GM19240 (cell line): ENCODE measurements around the gene ADGRL2.

ENCODE experiments used
- DNase-seq: peaks from one replicate; pipeline ENCODE4 v3.0.0; 2011; ENCODE audit warnings: low spot score; ENCODE audit not compliant: insufficient read length

ADGRL2 gene

DNA sequence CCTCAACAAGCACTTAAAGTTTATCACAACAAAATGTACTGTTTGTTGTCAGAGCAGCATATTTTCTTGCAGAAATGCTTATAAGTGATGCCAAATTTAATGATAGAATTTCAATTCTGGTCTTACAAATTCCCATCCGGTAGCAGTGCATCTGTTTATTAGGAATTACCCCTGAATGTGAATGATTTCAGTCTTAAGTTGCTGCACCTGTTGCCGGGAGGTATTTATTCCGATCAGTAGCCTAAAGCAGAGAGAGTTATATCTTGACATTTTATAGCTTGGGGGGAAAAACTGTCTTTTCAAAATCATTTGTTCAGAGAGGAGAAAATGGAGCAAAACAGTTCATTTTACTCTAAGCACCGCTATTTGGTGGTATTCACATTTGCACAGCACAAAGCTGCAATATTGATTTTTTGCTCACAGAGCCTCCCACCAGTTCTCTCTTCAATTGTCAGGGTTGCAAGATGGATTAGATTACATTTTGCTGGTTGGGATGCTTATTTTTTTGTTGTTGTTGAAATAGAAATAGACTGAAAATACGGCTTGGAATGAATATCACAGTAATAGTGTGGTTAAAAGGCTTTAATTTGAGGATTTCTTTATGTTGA, 98.6 kb downstream of the ADGRL2 start:
- no peak for DNase-seq

DNA sequence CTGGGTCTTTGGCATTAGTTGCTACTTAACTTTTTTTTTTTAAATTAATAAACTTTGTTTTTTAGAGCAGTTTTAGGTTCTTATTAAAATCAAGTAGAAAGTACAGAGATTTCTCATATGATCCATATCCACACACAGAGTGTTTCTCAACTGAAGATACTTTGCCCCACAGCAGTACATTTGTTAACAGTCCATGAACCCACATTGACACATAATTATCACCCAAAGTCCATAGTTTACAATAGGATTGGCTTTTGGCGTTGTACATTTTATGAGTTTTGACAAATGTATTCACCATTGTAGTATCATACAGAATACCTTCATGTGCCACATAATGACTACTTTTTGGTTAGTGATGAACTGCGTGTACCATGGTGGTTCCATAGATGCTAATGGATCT, 106.8 kb downstream of the ADGRL2 start:
- no peak for DNase-seq

GRCh38 chr1:81912383-81912782, 111.6 kb downstream of the ADGRL2 start:
- DNase-seq = no peak

- DNase-seq = no peak
These were observed 115.2 kb downstream of the ADGRL2 start for GRCh38 chr1:81915937-81916336.

DNA sequence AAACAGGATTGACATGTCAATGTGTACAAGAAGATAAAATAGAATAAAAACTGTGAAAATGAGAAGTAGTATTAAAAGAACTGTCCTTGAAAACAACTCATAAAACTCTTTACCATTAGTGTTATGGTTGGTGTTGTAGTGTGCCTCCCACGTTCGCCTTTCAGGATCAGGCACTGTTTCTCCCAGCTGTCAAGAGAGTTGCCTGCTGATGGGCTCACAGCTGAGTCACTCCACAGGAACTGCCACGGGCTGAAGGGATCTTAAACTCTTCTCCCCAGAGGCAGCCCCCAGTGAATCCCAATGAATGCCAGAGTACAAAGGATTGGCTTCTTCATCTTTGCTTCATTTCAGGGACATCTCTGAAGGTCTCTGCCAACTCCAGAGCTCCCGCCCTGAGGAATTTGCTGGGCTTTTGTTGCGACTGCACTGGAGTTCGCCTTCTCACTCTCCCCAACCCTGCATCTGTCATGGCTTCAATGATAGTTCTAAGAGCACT, 119.6 kb downstream of the ADGRL2 start:
- DNase-seq = no peak

DNA sequence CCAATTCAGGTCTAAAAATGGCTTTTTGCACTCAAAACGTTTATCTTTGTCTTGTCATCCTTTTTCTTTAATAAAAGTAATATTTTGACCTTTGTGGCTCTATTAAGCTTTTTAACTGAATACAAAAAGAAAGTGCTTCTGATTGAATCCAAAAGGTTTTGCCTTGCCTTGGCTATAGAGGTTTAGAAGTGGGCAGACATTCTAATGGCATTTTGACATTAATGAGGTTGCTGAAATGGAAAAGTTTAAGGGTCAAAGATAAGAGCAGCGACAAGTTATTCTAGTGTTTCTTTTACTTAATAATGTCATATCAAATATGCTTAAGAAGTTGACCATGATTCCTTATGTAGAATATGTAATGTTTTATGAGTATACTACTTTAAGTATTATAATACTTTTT, 120.2 kb downstream of the ADGRL2 start:
- no peak for DNase-seq

DNA sequence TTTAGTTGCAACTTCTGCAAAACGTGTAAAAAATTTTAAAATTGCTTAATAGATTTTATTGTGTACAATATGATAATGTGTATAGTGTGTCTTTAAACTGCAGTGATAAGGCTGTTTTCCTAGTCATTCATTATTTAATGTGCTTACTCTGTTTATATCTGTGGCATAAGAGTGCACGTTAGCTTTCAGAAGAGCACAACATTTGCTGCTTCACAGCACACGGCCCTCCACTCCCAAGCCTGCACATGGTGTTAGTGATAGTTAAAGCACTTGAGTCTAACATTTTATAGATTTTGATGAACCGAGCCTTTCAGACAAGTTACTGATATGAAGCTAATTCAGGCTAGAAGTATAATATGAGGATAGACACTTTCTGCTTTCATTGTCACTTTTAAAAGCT, 120.6 kb downstream of the ADGRL2 start:
- no peak for DNase-seq

DNA sequence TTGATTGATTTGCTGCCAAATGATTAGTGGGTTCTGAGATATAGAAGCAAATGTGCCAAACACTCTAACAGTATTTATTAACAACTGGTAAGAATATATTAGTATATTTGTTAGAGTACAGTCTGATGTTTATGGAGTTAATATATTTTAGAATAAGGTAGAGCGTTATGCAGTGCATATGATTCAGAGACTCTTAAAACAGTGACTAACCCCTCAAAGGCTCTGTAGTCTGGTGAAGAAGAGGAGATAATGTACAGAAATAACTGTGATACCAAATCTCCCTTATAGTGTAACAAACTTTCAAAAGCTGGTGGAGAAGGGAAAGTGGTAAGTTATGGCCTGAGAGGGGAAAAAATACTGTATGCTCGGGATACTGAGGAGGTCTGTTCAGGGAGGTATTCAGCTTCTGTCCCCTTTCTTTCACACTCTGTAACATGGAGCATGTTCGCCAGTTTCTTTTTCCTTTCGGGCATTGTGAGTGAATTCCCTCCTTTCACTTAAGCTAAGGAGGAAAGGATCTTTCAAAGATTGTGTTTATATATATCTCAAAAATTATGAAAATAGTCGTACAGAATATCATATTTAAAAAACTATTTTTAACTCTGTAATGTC, 121.2 kb downstream of the ADGRL2 start:
- no peak for DNase-seq

GRCh38 chr1:81922955-81923354, 122.2 kb downstream of the ADGRL2 start:
- no peak for DNase-seq

- DNase-seq = no peak
These were observed 128.4 kb downstream of the ADGRL2 start for GRCh38 chr1:81929106-81929505.

DNA sequence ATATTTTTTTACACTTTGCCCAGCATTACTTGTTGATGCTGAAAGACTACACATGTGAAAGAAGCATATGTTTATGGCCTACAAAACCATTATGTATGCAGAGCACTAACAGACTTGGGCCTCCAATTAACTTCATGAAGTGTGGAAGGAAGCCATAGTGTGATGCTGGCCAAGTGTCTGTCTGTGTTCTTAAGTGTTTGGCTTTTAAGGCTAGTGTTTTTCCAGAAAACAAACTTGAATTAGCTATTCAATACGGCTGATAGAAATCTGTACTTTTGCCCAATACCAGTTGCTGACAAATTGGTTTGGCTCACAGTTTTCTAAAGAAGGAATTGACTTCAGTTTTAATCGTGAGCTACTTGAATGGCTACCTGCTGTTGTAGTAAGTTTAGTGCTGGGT, 136.1 kb downstream of the ADGRL2 start:
- DNase-seq = no peak

DNA sequence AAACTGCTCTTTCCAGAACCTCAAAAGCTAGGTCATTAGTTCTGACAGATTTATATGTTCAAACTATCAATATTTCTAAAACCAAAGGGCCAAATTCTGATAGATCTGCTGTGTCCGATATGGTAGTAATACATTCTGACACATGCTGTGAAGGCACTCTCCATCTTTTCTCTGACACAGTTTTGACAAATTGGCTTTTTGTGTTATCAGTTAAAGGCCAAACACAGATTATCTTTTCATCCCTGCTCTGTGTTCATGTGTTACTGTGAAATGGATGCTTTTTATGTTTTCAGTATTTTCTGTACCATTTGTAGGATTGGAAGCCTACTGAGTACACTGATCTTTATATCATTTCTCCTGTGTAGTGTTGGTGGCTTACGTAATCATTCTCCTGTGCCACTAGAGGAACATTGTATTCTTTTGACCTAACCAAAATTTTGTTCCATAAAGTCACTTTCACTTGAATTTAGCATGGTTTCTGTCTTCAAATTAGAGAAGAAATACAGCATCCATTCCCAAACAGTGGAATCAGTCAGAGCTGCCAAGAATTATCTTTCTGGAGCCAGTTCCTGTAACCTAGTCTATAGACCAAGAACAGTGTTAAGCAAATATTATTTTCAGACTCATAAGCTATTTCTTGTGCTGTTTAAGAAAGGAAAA, 137.2 kb downstream of the ADGRL2 start:
- no peak for DNase-seq

- no peak for DNase-seq
These were observed 147.8 kb downstream of the ADGRL2 start for GRCh38 chr1:81948495-81948894.

- no peak for DNase-seq
These were observed 148.7 kb downstream of the ADGRL2 start for GRCh38 chr1:81949421-81949820.

GRCh38 chr1:81950037-81950436, 149.3 kb downstream of the ADGRL2 start:
- no peak for DNase-seq

DNA sequence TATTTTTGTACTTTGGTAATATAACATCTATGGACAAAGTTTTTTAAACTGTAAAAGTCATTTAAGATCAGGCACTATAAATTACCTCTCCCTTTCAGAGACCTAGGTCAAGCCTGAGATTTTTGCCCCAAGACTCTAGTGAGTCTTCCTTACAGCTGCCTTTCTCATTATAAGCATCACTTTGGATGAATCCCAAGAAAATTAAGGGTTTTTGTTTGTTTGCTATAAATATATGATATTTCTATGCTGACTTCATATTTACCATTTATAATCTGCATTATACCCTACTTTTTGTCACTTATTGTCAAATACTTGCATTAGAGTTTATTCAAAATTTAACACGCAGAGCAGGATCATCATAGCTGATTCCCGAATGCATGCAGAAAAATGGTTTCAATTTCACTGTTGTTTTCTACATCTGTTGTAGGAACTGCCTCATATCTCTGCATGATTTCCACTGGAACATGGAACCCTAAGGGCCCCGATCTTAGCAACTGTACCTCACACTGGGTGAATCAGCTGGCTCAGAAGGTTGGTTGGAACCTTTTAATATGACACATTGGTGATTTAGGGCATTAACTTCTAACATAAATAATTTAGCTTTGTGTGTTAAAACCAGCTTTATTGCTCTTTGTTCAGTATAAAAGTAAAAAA, 150.0 kb downstream of the ADGRL2 start:
- DNase-seq = no peak

DNA sequence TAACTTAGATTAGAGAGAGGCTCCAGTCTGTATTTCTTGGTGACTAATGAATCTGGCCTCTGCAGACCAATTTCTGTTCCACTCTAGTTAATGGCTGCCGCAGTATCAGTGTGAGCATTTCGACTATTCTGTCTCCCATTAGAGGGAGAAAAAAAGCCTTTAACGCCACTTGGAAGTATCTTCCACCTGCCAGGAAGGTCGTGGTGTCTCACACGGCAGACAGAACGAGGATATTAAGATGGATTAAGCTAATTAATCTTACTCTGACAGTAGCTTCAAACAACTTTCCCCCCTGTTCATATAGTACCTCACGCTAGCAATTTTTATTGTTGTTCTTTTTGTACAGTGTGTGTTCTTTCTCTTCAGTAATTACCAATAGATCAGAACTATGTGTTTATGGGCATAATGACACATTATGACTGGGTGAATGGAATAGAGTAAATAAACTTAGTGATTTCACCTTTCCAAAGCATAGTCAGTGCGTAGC, 153.8 kb downstream of the ADGRL2 start:
- no peak for DNase-seq

GRCh38 chr1:81967951-81968350, 167.2 kb downstream of the ADGRL2 start:
- no peak for DNase-seq

- no peak for DNase-seq
These were observed 169.7 kb downstream of the ADGRL2 start for GRCh38 chr1:81970416-81970815.

DNA sequence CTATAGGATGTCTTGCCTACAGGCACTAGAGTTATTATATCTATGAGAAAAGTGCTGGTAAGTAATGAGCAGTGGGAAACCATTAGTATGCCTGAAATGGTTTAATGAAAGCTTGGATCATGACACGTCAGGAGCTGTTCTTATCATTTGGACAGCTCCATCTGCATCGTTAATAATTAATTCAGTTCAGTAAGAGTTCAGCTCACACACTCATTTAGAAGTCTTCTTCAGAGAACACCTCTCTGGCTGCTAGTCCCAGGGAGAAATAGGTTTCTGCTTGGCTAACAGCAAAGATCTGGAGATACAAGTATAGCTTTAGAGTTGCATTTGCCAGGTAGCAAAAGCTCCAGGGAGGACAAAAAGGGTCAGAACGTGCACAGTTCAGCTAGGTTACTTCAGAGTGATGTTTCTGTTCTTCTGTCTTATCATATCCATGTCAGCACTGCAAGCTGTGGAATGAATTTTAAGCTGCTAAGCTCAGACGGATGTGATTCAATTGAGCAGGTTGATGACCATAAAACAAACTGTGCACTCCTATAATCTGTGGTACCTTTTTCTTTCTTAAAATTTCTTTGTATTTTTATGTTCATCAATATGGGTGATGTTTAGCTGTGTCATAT, 173.6 kb downstream of the ADGRL2 start:
- DNase-seq = no peak

- no peak for DNase-seq
These were observed 174.3 kb downstream of the ADGRL2 start for GRCh38 chr1:81974883-81975555.
